Ovary (tissue), 3 donors: ENCODE measurements around the gene HEXIM2.

Experiments
- EP300 ChIP-seq: sonication (generic); formaldehyde crosslinking; IDR thresholded peaks from one replicate; pipeline ENCODE4 v1.6.1; 2017; ENCODE audit warnings: antibody characterized with exemption
- POLR2A ChIP-seq: fragments of 450-650 bp; IDR thresholded peaks from one replicate; pipeline ENCODE4 v1.6.1; 2017; ENCODE audit warnings: antibody characterized with exemption, mild to moderate bottlenecking, moderate library complexity
- TF ChIP-seq, protein P1 (sequence below), 3 donors: fragments of 450-650 bp in 2 of 3; fragments of 200-600 bp in 1 of 3; IDR thresholded peaks; one replicate each; pipeline versions ENCODE4 v1.5.1 to v1.8.0; 2016 to 2022; ENCODE audit warnings: antibody characterized with exemption in 3 of 3, mild to moderate bottlenecking in 1 of 3
- donor health status: DM: no; HTN: no; CAD: no.

DNA sequence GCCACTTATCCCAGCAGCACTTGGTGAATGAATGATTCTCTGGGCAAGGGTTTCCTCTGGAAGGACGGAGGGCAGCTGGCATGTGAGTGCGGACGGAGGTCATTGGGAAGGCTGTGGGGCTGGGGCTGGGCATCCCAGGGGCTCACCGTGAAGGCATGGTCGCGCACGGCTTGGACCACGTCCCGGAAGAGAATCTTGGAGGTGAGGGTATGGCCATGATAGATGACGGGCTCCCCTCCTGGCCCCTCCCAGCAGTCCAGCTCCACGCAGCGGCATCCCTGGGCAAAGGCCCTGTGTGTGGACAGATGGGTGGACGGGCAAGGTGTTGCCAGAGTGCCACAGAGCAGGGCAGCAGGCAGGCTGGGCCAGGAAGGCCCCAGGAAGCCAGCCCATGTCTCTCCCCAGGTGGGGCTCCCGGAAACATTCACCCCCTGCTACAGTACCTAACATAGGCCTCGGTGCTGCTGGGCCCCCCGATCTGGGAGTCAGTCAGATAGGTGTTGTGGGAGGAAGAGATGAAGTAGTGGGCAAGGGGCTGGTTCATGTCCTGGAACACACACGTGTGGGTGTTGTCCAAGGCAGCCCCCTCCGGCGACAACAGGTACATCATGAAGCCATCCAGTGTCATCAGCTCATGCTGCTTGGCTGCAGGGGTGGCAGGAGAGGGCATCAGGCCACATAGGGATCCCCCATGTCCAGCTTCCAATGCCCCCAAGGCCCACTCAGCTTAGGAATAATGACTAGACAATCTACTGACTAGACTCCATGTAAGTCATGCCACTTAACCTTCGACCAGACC lies 43.6 kb upstream of the HEXIM2 start:
- TF ChIP-seq, protein P1, sequence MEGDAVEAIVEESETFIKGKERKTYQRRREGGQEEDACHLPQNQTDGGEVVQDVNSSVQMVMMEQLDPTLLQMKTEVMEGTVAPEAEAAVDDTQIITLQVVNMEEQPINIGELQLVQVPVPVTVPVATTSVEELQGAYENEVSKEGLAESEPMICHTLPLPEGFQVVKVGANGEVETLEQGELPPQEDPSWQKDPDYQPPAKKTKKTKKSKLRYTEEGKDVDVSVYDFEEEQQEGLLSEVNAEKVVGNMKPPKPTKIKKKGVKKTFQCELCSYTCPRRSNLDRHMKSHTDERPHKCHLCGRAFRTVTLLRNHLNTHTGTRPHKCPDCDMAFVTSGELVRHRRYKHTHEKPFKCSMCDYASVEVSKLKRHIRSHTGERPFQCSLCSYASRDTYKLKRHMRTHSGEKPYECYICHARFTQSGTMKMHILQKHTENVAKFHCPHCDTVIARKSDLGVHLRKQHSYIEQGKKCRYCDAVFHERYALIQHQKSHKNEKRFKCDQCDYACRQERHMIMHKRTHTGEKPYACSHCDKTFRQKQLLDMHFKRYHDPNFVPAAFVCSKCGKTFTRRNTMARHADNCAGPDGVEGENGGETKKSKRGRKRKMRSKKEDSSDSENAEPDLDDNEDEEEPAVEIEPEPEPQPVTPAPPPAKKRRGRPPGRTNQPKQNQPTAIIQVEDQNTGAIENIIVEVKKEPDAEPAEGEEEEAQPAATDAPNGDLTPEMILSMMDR (IDR thresholded peaks at IDR 0.05): no peak
- no peak for TF ChIP-seq EP300
- TF ChIP-seq POLR2A: no peak
